Gastrocnemius medialis (tissue), 4 donors: Measurements from ENCODE around the gene EPHB4. TPM values are rescaled to one million over a fixed set of nuclear protein-coding genes. Genes with fewer than 3 reads are reported as not detected.
A peak's percentile ranks its signal among the peaks of the same experiment; 100 is the strongest.

Experiments used
- ATAC-seq, 2 donors: fragments of 150-250 bp; one replicate each; pipeline ENCODE4 v1.9.1; 2016
- DNase-seq, 2 donors: peaks; one replicate each; pipeline ENCODE4 v3.0.0-alpha.2; 2019
- H3K27ac ChIP-seq, 4 donors: fragments of 200-600 bp; sonication (generic); 1 replicate in 1 of 4; 2 replicates in 3 of 4; pipeline ENCODE4 v1.5.1; 2016 to 2018; ENCODE audit warnings: mild to moderate bottlenecking in 2 of 4, moderate library complexity in 1 of 4
- H3K27me3 ChIP-seq, 3 donors: fragments of 200-600 bp; sonication (generic) in 2 of 3; 1 replicate in 1 of 3; 2 replicates in 2 of 3; pipeline versions ENCODE4 v1.5.1 to v1.6.0; 2016 to 2019; ENCODE audit warnings: mild to moderate bottlenecking in 1 of 3, moderate library complexity in 1 of 3
- H3K36me3 ChIP-seq, 2 donors: fragments of 200-600 bp; sonication (generic) in 1 of 2; one replicate each; pipeline ENCODE4 v1.5.1; 2017 to 2018
- H3K4me1 ChIP-seq, 2 donors: fragments of 200-600 bp; sonication (generic) in 1 of 2; one replicate each; pipeline ENCODE4 v1.5.1; 2016 to 2017; ENCODE audit warnings: mild to moderate bottlenecking in 2 of 2
- H3K4me3 ChIP-seq, 4 donors: fragments of 200-600 bp; sonication (generic) in 3 of 4; 1 replicate in 1 of 4; 2 replicates in 3 of 4; pipeline ENCODE4 v1.5.1; 2016 to 2019; ENCODE audit warnings: mild to moderate bottlenecking in 2 of 4
- H3K9me3 ChIP-seq, 3 donors: fragments of 200-600 bp; sonication (generic) in 2 of 3; 1 replicate in 1 of 3; 2 replicates in 2 of 3; pipeline ENCODE4 v1.5.1; 2016 to 2019
- POLR2A ChIP-seq, 2 donors: fragments of 450-650 bp; IDR thresholded peaks; one replicate each; pipeline ENCODE4 v1.6.1; 2017; ENCODE audit warnings: antibody characterized with exemption in 2 of 2, mild to moderate bottlenecking in 2 of 2, moderate library complexity in 2 of 2
- in situ Hi-C, 4 donors: fragments of 200-750 bp; cut with MboI; loops; one replicate each; pipeline versions ENCODE4 v1.15.0 to v1.8.0; 2017; ENCODE audit warnings: low sequenced_read_pairs in 4 of 4
- intact Hi-C: fragments of 100-400 bp; cut with DNase I; formaldehyde crosslinking; loops from one replicate; pipeline ENCODE4 v1.15.1; 2023; ENCODE audit warnings: low total_unique reads
- total RNA-seq, 4 donors: library from RNA; depleted of rRNA; stranded (reverse); fragments of >200 nt; gene quantifications; one replicate each; pipeline versions ENCODE4 v1.1.0 to v1.2.3, GENCODE V29; 2016
- TF ChIP-seq, protein P1 (sequence below), 5 experiments: fragments of 450-650 bp in 3 of 5; fragments of 200-600 bp in 2 of 5; sonication (generic) in 2 of 5; IDR thresholded peaks in 4 of 5; conservative IDR thresholded peaks in 1 of 5; 1 replicate in 4 of 5; 2 replicates in 1 of 5; pipeline ENCODE4 v1.5.1; 2016 to 2019; ENCODE audit warnings: antibody characterized with exemption in 5 of 5, mild to moderate bottlenecking in 3 of 5, moderate library complexity in 3 of 5

EPHB4 gene
- total RNA-seq, 4 donors from 2014 or later = 6.3 to 16.2 (median 12.3) TPM

DNA sequence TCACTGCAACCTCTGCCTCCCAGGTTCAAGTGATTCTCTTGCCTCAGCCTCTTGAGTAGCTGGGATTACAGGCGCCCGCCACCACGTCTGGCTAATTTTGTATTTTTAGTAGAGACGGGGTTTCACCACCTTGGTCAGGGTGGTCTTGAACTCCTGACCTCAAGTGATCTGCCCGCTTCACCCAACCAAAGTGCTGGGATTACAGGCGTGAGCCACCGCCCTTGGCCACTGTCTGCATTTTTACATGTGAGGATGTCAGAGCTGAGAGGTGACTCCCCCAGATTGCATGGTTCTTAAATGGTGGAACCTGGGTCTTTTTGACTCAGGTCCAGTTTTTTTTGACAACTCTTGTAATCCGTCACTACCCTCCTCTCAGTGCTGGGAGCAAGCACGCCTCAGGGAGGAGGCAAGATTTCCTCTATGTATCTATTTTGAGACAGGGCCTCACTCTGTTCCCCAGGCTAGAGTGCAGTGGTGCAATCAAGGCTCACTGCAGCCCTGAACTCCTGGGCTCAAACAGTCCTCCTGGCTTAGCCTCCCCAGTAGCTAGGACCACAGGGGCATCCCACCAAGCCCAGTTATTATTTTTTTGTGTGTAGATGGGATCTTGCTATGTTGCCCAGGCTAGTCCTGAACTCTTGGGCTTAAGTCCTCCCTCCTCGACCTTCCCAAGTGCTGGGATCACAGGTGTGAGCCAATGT, 46.4 kb upstream of the EPHB4 start:
- Histone ChIP-seq H3K9me3 (no peaks in the 10 kb centered on the region), H3K4me1 (peaks cover 33 to 40% of the 10 kb centered on the region in 2 donors), H3K27ac (peak overlapping the region; percentile 93 to 98 (median 96)), H3K36me3 (peaks cover 0 to 9% of the 10 kb centered on the region in 2 donors), H3K27me3 (no peaks in the 10 kb centered on the region), H3K4me3 (peak overlapping the region; percentile 70 to 99 (median 90))
- in situ Hi-C loops = loop anchor here in 3 of 4 donors (25.0 kb wide), 4 partner anchors 161 to 436 kb away; partner anchors contain the start of genes SPACDR (in 2 of the 3), EPO (in 1 of the 3), FBXO24 (in 1 of the 3) and LRCH4 (in 1 of the 3)
- no peak for ATAC-seq
- TF ChIP-seq, protein P1, sequence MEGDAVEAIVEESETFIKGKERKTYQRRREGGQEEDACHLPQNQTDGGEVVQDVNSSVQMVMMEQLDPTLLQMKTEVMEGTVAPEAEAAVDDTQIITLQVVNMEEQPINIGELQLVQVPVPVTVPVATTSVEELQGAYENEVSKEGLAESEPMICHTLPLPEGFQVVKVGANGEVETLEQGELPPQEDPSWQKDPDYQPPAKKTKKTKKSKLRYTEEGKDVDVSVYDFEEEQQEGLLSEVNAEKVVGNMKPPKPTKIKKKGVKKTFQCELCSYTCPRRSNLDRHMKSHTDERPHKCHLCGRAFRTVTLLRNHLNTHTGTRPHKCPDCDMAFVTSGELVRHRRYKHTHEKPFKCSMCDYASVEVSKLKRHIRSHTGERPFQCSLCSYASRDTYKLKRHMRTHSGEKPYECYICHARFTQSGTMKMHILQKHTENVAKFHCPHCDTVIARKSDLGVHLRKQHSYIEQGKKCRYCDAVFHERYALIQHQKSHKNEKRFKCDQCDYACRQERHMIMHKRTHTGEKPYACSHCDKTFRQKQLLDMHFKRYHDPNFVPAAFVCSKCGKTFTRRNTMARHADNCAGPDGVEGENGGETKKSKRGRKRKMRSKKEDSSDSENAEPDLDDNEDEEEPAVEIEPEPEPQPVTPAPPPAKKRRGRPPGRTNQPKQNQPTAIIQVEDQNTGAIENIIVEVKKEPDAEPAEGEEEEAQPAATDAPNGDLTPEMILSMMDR (IDR thresholded peaks at IDR 0.05 in 4 of 5, conservative IDR thresholded peaks at IDR 0.05 in 1 of 5) = no peak
- no peak for TF ChIP-seq POLR2A (IDR thresholded peaks at IDR 0.05)
- intact Hi-C loops = loop anchor here (10.0 kb wide), 1 partner anchor 1319 kb away; the partner anchor contains the start of genes FAM200A and ZNF655
- no peak for DNase-seq

DNA sequence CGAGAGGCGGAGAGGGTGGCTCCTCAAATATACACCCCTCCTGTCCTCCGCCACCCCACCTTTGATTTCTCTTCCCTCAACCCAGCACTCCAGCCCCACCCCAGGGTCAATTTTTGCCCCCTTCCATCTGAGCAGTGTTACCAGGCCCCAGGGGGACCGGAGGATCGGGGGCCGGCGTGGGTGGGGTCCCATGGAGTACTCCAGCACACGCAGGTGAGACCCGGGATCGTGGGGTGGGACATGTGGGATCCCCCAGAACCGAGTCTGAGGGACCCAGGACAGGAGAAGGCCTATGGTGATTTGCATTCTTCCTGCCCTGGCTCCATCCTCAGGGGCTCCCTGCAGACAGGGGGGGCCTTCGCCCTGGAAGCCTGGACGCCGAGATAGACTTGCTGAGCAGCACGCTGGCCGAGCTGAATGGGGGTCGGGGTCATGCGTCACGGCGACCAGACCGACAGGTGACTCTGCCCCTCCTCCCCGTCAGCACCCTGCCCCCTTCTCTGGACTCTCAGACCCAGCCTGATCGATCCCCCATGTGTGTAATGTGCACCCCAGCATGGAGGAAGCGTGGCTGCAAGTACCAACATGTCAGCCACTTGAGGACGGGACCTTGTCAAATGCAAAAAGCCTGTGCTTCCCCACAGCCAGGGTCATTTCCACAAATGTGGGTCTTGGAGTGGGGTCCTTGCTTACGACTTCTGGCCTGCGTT, 40.6 kb upstream of the EPHB4 start:
- Histone ChIP-seq H3K36me3 (no peaks in the 10 kb centered on the region), H3K4me1 (peaks cover 3 to 18% of the 10 kb centered on the region in 2 donors), H3K9me3 (no peaks in the 10 kb centered on the region), H3K27me3 (peaks cover 3 to 7% (median 7%) of the 10 kb centered on the region in 3 donors), H3K27ac (peak overlapping the region; percentile 80 to 84 (median 83)), H3K4me3 (peak overlapping the region; percentile 57 to 66 (median 63))
- DNase-seq (no peak), ATAC-seq (peak in 1 of 2 donors; percentile 8)
- intact Hi-C loops (loop anchor here (10.0 kb wide), 1 partner anchor 253 kb away; the partner anchor contains the start of gene MOSPD3), in situ Hi-C loops (loop anchor here in 3 of 4 donors (10.0 to 25.0 kb wide), 5 partner anchors 156 to 431 kb away; partner anchors contain the start of genes POP7 (in 2 of the 3), SPACDR (in 2 of the 3), EPO (in 1 of the 3) and FBXO24 (in 1 of the 3))
- TF ChIP-seq, protein P1 (IDR thresholded peaks at IDR 0.05 in 4 of 5, conservative IDR thresholded peaks at IDR 0.05 in 1 of 5) = no peak
- TF ChIP-seq POLR2A (IDR thresholded peaks at IDR 0.05) = no peak

DNA sequence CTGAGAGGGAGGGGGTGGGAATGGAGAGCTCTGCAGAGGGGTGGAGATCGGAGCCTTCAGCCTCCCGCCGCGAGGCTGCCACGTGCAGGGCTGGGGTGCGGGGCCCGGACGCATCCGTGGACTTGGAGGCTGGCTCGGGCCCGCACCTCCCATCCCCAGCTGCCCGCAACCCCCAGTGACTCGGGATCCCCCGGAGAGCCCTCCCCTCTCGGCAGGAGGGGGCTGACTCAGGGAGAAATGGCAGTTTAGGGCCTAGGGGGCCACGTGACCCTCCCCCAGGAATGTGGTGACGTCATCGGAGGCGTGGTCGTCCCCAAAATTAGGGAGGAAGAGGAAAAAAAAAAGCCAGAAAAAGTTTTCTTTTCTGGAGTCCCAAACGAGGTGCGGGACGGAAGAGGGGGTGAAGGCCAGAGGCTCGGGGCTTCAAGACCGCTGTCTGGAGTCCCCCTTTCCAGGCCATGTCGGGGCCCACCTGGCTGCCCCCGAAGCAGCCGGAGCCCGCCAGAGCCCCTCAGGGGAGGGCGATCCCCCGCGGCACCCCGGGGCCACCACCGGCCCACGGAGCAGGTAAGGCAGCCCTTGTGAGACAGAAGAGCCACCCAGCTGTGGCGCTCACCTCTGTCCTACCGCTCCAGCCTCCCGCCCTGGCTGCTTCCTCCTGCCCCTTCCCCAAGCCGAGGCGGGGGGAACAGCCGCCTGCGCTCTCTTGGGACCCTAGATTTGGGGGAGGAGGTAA, 39.9 kb upstream of the EPHB4 start, which contains the start of gene TRIP6:
Gene TRIP6 (plus strand): TSS at position 348 of the 736 bp plus-strand sequence. CDS start 111 bp downstream, at position 459.
- Histone ChIP-seq H3K4me1 (peaks cover 3 to 18% of the 10 kb centered on the region in 2 donors), H3K27me3 (peaks cover 3 to 7% (median 7%) of the 10 kb centered on the region in 3 donors), H3K36me3 (no peaks in the 10 kb centered on the region), H3K27ac (peak within 1 kb of the TSS; percentile 80 to 84 (median 83)), H3K9me3 (no peaks in the 10 kb centered on the region), H3K4me3 (peak within 1 kb of the TSS; percentile 57 to 66 (median 63))
- ATAC-seq (peak; percentile 63 to 77), DNase-seq (peak; percentile 72 to 76)
- intact Hi-C loops (loop anchor here (10.0 kb wide), 1 partner anchor 252 kb away; the partner anchor contains the start of gene MOSPD3), in situ Hi-C loops (loop anchor here in 3 of 4 donors (10.0 to 25.0 kb wide), 5 partner anchors 155 to 430 kb away; partner anchors contain the start of genes POP7 (in 2 of the 3), SPACDR (in 2 of the 3), EPO (in 1 of the 3) and FBXO24 (in 1 of the 3))
- TF ChIP-seq, protein P1 (IDR thresholded peaks at IDR 0.05 in 4 of 5, conservative IDR thresholded peaks at IDR 0.05 in 1 of 5) = no peak
- TF ChIP-seq POLR2A (IDR thresholded peaks at IDR 0.05) = peak in 1 of 2 donors; percentile 10

DNA sequence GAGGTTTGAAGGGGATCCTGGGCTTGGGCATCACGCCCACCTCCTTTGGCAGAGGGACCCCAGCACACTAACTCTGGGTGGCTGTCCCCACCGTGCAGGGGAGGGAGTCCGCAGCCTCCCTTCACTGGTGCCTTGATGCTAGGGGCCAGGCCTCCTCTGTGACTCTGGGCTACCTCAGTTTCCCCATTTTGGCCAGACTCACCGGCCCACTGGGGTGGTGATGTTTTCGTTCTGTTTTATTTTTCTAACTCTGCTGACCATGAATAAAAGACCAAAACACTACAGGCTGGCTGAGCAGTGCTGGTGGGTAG, 39.4 kb upstream of the EPHB4 start:
- TF ChIP-seq POLR2A (IDR thresholded peaks at IDR 0.05) = no peak
- TF ChIP-seq, protein P1 (IDR thresholded peaks at IDR 0.05 in 4 of 5, conservative IDR thresholded peaks at IDR 0.05 in 1 of 5) = no peak
- DNase-seq (no peak), ATAC-seq (no peak)
- in situ Hi-C loops (loop anchor here in 3 of 4 donors (10.0 to 25.0 kb wide), 5 partner anchors 154 to 429 kb away; partner anchors contain the start of genes POP7 (in 2 of the 3), SPACDR (in 2 of the 3), EPO (in 1 of the 3) and FBXO24 (in 1 of the 3)), intact Hi-C loops (loop anchor here (10.0 kb wide), 1 partner anchor 252 kb away; the partner anchor contains the start of gene MOSPD3)
- peak overlapping the region; percentile 57 to 66 (median 63) for H3K4me3 ChIP-seq
- no peaks in the 10 kb centered on the region for H3K36me3 ChIP-seq
- peak overlapping the region; percentile 80 to 84 (median 83) for H3K27ac ChIP-seq
- peaks cover 3 to 7% (median 7%) of the 10 kb centered on the region in 3 donors for H3K27me3 ChIP-seq
- H3K4me1 ChIP-seq = peaks cover 3 to 18% of the 10 kb centered on the region in 2 donors
- H3K9me3 ChIP-seq = no peaks in the 10 kb centered on the region
